Astrocyte of the cerebellum (primary cell): ENCODE results near the gene KLHDC1.
"Not testable (repeated sequence)": the region's sequence is repeated elsewhere in the genome, so short reads cannot be mapped to it uniquely, and the experiment has no call there.

ENCODE experiments used
- DNase-seq: peaks from one replicate; pipeline ENCODE4 v3.0.0-alpha.2; 2011; ENCODE audit warnings: low read depth
- H3K4me3 ChIP-seq: 2 replicates; pipeline ENCODE4 v1.5.1; 2011; ENCODE audit warnings: mild to moderate bottlenecking, low read depth, low read length, moderate library complexity
- in situ Hi-C: cut with HindIII; loops from 2 replicates; pipeline ENCODE4 v1.10.0; 2017; ENCODE audit warnings: low sequenced_read_pairs
- TF ChIP-seq, protein P1 (sequence below): IDR thresholded peaks from 2 replicates; pipeline ENCODE4 v1.5.1; 2012; ENCODE audit warnings: low read length, low read depth, moderate library complexity, mild to moderate bottlenecking; ENCODE audit errors: missing control alignments

KLHDC1 gene, protein sequence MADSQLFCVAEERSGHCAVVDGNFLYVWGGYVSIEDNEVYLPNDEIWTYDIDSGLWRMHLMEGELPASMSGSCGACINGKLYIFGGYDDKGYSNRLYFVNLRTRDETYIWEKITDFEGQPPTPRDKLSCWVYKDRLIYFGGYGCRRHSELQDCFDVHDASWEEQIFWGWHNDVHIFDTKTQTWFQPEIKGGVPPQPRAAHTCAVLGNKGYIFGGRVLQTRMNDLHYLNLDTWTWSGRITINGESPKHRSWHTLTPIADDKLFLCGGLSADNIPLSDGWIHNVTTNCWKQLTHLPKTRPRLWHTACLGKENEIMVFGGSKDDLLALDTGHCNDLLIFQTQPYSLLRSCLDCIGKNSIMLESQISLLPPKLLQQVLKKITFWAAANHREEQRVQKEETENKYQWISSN

DNA sequence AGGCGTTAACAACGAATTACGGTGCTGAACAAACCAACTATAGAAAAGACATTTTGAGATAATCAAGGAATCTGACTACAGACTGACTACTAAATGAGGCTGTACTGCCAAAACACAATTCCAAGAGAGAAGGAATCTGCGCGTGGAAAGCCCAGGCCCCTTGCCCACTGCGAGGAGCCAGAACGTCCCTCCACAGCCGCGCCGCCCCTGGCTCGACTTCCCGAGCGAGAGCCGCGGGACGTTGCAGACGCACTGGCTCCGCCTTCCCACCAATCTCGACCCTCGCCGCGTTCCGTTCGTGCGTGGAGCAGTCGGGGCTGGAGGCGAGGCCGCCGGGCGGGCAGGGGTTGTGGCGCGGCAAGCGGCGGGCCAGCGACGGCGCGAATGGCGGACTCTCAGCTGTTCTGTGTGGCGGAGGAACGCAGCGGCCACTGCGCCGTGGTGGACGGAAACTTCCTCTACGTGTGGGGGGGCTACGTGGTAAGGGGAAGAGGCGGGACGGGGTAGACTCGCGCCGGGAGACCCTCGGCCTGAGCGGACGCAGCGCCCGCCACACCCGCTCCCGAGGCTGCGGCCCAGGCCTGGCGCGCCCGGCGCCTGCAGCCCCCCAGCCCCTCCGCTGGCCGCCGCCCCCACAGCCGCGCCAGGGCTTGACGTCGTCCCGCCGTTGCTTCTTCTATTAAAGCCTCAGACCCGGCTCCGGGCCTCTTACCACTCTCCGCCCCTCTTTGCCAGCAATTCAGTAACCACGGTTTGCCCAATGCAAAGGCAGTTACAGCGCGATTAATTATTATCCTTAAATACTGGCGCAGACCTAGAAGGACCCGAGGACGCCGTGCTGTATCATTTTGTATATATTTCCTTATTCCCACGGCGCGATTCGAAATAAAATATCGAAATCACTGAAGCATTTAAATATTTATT lies at the start of gene KLHDC1:
TSS of gene KLHDC1 (plus strand) at position 310 of the 924 bp plus-strand sequence. CDS start at position 385, 75 bp downstream.
- TF ChIP-seq, protein P1, sequence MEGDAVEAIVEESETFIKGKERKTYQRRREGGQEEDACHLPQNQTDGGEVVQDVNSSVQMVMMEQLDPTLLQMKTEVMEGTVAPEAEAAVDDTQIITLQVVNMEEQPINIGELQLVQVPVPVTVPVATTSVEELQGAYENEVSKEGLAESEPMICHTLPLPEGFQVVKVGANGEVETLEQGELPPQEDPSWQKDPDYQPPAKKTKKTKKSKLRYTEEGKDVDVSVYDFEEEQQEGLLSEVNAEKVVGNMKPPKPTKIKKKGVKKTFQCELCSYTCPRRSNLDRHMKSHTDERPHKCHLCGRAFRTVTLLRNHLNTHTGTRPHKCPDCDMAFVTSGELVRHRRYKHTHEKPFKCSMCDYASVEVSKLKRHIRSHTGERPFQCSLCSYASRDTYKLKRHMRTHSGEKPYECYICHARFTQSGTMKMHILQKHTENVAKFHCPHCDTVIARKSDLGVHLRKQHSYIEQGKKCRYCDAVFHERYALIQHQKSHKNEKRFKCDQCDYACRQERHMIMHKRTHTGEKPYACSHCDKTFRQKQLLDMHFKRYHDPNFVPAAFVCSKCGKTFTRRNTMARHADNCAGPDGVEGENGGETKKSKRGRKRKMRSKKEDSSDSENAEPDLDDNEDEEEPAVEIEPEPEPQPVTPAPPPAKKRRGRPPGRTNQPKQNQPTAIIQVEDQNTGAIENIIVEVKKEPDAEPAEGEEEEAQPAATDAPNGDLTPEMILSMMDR = no peak
- peak; percentile 50 for DNase-seq
- peak within 1 kb of the TSS; percentile 68 for H3K4me3 ChIP-seq
- in situ Hi-C loops = no loop called here

DNA sequence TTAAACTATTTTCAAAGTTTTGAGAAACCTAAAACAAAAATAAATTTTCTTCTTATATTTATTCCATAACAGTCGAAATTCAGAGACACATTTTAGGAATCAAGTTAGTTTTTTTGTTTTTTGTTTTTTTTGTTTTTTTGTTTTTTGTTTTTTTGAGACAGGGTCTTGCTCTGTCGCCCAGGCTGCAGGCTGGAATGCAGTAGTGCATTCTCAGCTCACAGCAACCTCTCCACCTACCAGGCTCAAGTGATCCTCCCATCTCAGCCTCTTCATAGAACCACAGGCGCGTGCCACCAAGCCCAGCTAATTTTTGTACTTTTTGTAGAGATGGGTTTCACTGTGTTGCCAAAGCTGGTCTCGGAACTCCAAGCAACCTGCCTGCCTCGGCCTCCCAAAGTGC lies 39.4 kb upstream of the KLHDC1 start:
- TF ChIP-seq, protein P1 = no peak
- in situ Hi-C loops = no loop called here

DNA sequence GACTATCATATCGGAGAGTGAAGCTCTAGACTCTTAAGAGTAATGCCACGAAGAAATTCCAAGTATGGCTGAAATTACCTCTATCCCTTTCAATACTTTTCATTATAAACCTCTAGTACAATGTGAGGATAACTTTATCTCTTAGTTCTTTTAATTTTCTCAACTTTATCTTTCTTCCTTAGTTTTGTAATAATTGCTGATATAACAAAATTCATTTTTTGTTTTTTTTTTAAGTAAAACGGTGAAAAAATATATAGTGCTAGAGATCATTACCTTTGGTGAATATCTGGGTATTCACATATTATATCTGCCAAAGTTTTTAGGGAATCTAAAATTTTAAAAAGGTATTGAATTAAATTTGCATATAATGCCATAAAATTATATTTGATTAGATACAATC lies 38.4 kb upstream of the KLHDC1 start:
- no peak for DNase-seq
- in situ Hi-C loops = no loop called here
- no peak overlapping the region for H3K4me3 ChIP-seq
- TF ChIP-seq, protein P1 = no peak

More for the DNA sequence above, 39.4 kb upstream of the KLHDC1 start:
- H3K4me3 ChIP-seq = no peak overlapping the region
- DNase-seq = no peak

DNA sequence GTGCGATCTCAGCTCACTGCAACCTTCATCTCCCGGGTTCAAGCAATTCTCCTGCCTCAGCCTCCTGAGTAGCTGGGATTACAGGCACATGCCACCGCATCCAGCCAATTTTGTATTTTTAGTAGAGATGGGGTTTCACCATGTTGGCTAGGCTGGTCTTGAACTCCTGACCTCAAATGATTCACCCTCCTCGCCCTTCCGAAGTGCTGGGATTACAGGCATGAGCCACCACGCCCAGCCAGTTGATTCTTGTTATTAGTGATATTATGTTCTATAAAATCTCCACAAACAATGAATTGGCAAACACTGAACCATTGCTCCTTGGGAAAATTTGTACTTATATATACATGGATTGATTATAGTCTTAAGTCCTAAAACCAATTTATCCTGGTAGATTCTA lies 35.4 kb upstream of the KLHDC1 start:
- H3K4me3 ChIP-seq, DNase-seq, in situ Hi-C loops: not testable (repeated sequence)

DNA sequence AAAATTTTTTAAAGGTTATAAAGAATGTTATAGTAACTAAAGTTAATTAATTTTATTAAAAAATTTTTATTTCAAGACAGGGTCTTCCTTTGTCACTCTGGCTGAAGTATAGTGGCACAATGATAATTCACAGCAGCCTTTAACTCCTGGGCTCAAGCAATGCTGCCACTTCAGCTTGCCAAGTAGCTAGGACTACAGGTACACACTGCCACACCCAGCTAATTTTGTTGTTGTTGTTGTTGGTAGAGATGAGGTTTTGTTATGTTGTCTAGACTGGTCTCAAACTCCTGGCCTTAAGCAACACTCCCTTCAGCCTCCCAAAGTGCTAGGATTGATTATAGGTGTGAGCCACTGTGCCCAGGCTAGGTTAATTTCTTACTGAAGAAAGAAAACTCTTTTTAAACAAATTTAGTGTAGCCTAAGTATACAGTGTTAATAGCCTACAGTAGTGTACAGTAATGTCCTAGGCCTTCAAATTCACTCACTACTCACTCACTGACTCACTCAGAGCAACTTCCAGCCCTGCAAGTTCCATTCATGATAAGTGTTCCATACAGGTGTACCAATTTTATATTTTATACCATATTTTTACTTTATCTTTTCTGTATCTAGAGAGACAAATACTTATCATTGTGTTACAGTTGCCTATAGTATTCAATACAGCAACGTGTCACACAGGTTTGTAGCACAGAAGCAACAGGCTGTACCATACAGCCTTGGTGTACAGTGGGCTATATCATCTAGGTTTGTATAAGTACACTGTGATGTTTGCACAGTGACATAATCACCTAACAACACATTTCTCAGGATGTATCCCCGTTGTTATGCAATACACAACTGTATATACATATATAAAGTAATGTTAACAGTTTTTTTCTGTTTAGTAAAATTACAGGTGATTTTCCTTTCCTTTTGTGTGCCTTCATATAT lies 33.1 kb upstream of the KLHDC1 start:
- no peak overlapping the region for H3K4me3 ChIP-seq
- in situ Hi-C loops = no loop called here
- DNase-seq = no peak

DNA sequence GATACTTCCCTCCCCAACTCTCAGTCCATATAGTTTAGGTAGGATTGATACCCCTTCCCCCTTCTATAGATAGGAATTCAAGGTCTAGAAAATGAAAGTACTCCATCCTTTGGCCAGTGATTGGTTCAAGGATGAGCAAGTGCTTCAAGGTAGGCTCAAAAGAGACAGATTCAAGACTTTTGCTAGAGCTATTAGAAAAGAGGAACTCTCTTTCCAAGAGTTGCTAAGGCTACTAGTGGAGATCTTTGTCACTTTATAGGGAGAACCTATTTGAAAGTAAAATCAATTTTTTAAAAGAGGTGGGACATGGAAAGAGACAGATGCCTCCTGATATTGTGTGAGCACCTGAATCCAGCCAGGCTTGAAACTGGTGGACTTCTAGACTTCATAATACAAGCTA lies 22.4 kb upstream of the KLHDC1 start:
- TF ChIP-seq, protein P1 = no peak
- H3K4me3 ChIP-seq = no peak overlapping the region

More for the DNA sequence above, 33.1 kb upstream of the KLHDC1 start:
- TF ChIP-seq, protein P1 = no peak

More for the DNA sequence above, 22.4 kb upstream of the KLHDC1 start:
- no peak for DNase-seq
- in situ Hi-C loops = no loop called here
